H1 (cell line): ENCODE measurements around the gene NELFB. TPM values are rescaled to one million over a fixed set of nuclear protein-coding genes. Genes with fewer than 3 reads are reported as not detected.

Experiments used
- EP300 ChIP-seq, 2 experiments: IDR thresholded peaks; 1 replicate in 1 of 2; 2 replicates in 1 of 2; pipeline ENCODE4 v1.6.1; 2011 to 2012; ENCODE audit warnings: low read depth in 2 of 2, low read length in 2 of 2, mild to moderate bottlenecking in 2 of 2, borderline replicate concordance in 1 of 2, inconsistent platforms in 1 of 2, moderate library complexity in 1 of 2
- MAFK ChIP-seq: IDR thresholded peaks from 2 replicates; pipeline ENCODE4 v1.6.1; 2012; ENCODE audit warnings: low read depth, mild to moderate bottlenecking, improper control_type of control experiment, low read length
- NRF1 ChIP-seq: IDR thresholded peaks from 2 replicates; pipeline ENCODE4 v1.6.1; 2011; ENCODE audit warnings: mild to moderate bottlenecking, low read depth, low read length, improper control_type of control experiment
- POU5F1 ChIP-seq: IDR thresholded peaks from 2 replicates; pipeline ENCODE4 v1.6.1; 2011; ENCODE audit warnings: low read depth, mild to moderate bottlenecking, low read length, moderate library complexity
- RAD21 ChIP-seq, 2 experiments: IDR thresholded peaks in 1 of 2; conservative IDR thresholded peaks in 1 of 2; 2 replicates each; pipeline ENCODE4 v1.6.1; 2011; ENCODE audit warnings: low read depth in 2 of 2, low read length in 2 of 2, improper control_type of control experiment in 1 of 2, inconsistent platforms in 1 of 2, mild to moderate bottlenecking in 1 of 2, moderate library complexity in 1 of 2
- RFX5 ChIP-seq: IDR thresholded peaks from 2 replicates; pipeline ENCODE4 v1.6.1; 2011; ENCODE audit warnings: low read depth, low read length, improper control_type of control experiment, borderline replicate concordance
- SIN3A ChIP-seq, 2 experiments: IDR thresholded peaks in 1 of 2; conservative IDR thresholded peaks in 1 of 2; 2 replicates each; pipeline ENCODE4 v1.6.1; 2011 to 2012; ENCODE audit warnings: low read length in 2 of 2, improper control_type of control experiment in 1 of 2, low read depth in 1 of 2, mild to moderate bottlenecking in 1 of 2
- SP1 ChIP-seq: IDR thresholded peaks from 2 replicates; pipeline ENCODE4 v1.6.1; 2011; ENCODE audit warnings: low read depth, low read length
- SP4 ChIP-seq: IDR thresholded peaks from 2 replicates; pipeline ENCODE4 v1.6.1; 2012; ENCODE audit warnings: low read length, inconsistent platforms
- TAF7 ChIP-seq: optimal IDR thresholded peaks from 2 replicates; pipeline ENCODE3; 2011; ENCODE audit warnings: low read depth, mild to moderate bottlenecking, inconsistent platforms, low read length, moderate library complexity, borderline replicate concordance
- TBP ChIP-seq: IDR thresholded peaks from 2 replicates; pipeline ENCODE4 v1.6.1; 2011; ENCODE audit warnings: low read depth, low read length, improper control_type of control experiment
- YY1 ChIP-seq: IDR thresholded peaks from 2 replicates; pipeline ENCODE4 v1.6.1; 2011; ENCODE audit warnings: low read depth, mild to moderate bottlenecking, low read length
- polyA plus RNA-seq, 7 experiments: library from polyadenylated mRNA; depleted of rRNA in 3 of 7; stranded (reverse) in 5 of 7; unstranded in 2 of 7; fragments of >200 nt in 5 of 7; fragments of 200-250 nt in 2 of 7; gene quantifications; 1 replicate in 5 of 7; 2 replicates in 1 of 7; 4 replicates in 1 of 7; pipeline versions ENCODE4 v1.2.1 to v1.2.3, GENCODE V29; 2011 to 2013; ENCODE audit warnings: missing spikeins in 2 of 7, mixed read lengths in 2 of 7
- total RNA-seq: library from RNA; stranded (reverse); fragmentation: NEBNext Ultra II Directional; extraction: Animal tissue kit (Norgen Biotek cat#: 25700); gene quantifications from 2 replicates; pipeline ENCODE4 v1.2.1, GENCODE V29; 2021
- TF ChIP-seq, protein P1 (sequence below): IDR thresholded peaks from 2 replicates; pipeline ENCODE4 v1.6.1; 2012; ENCODE audit warnings: inconsistent platforms
- TF ChIP-seq, protein P2 (sequence below), 3 experiments: IDR thresholded peaks; 1 replicate in 2 of 3; 2 replicates in 1 of 3; pipeline versions ENCODE4 v1.5.1 to v1.6.1; 2011; ENCODE audit warnings: low read length in 3 of 3, mild to moderate bottlenecking in 3 of 3, inconsistent platforms in 2 of 3, low read depth in 1 of 3, moderate library complexity in 1 of 3; ENCODE audit not compliant: insufficient read depth in 1 of 3; ENCODE audit errors: control extremely low read depth in 1 of 3

The NELFB gene
- total and polyA plus RNA-seq, 2 of the 8 experiments (the other 6 are each of a cell fraction or from before 2014, with no cell fraction given), result 57.6 to 78.0 TPM

DNA sequence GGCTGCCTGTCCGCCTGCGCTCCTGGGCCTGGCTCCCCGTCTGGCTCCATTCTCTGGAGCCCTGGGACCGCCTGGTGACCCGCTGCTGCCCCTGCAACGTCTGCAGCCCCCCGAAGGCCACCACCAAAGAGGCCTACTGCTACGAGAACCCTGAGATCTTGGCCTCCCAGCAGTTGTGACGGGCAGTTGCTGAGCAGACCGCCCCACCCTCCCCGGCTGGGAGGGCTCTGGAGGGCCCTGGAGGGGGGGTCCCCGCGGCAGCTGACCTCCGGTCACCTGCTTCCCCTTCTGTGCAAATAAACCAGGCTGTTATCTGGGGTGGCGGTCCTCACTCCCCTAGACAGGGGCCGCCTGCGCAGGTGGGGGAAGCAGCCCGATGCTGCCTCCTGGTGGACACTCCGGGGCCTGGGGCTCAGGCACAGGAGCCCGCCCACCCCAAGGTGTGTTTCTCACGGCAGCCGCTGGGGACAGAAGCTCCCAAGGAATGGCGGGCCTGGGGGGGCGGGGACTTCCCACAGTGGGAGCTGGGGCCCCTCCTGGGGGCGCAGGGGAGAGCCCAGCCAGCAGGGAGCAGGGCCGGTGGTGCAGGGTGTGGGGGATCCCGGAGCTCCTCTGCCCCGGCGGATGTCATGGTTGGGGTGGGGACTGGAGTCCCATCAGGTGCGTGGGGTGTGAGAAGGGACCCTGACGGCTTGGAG is 18.7 kb upstream of the NELFB start (continued):
- TF ChIP-seq, protein P1, sequence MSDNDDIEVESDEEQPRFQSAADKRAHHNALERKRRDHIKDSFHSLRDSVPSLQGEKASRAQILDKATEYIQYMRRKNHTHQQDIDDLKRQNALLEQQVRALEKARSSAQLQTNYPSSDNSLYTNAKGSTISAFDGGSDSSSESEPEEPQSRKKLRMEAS, result peak; percentile 58
- TF ChIP-seq SP1 (peak; percentile 72; the same call in 1 of the 2 replicates), MAFK (no peak), SP4 (peak; percentile 93), TAF7 (peak; percentile 85), NRF1 (peak; percentile 41), RFX5 (no peak), RAD21 (IDR thresholded peaks at IDR 0.05 in 1 of 2, conservative IDR thresholded peaks at IDR 0.05 in 1 of 2; ENCODE audit: low read depth in 2 of 2, low read length in 2 of 2) (peak; percentile 72 to 82), SIN3A (conservative IDR thresholded peaks at IDR 0.05 in 1 of 2, IDR thresholded peaks at IDR 0.05 in 1 of 2; ENCODE audit: low read depth in 1 of 2, low read length in 2 of 2) (peak in 1 of 2 experiments; percentile 34; a peak in 1 of 4 replicates), TBP (no peak), YY1 (peak; percentile 90), EP300 (IDR thresholded peaks at IDR 0.05; ENCODE audit: borderline replicate concordance in 1 of 2, low read depth in 2 of 2, low read length in 2 of 2) (no peak), POU5F1 (no peak)
- TF ChIP-seq, protein P2, sequence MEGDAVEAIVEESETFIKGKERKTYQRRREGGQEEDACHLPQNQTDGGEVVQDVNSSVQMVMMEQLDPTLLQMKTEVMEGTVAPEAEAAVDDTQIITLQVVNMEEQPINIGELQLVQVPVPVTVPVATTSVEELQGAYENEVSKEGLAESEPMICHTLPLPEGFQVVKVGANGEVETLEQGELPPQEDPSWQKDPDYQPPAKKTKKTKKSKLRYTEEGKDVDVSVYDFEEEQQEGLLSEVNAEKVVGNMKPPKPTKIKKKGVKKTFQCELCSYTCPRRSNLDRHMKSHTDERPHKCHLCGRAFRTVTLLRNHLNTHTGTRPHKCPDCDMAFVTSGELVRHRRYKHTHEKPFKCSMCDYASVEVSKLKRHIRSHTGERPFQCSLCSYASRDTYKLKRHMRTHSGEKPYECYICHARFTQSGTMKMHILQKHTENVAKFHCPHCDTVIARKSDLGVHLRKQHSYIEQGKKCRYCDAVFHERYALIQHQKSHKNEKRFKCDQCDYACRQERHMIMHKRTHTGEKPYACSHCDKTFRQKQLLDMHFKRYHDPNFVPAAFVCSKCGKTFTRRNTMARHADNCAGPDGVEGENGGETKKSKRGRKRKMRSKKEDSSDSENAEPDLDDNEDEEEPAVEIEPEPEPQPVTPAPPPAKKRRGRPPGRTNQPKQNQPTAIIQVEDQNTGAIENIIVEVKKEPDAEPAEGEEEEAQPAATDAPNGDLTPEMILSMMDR (IDR thresholded peaks at IDR 0.05; ENCODE audit: control extremely low read depth in 1 of 3, insufficient read depth in 1 of 3, low read depth in 1 of 3, low read length in 3 of 3), result peak in 2 of 3 experiments; percentile 95 to 99; a peak in 3 of 4 replicates
